B cell (primary cell): ENCODE measurements around the gene MAPKAPK3. TPM values are rescaled to one million over a fixed set of nuclear protein-coding genes. Genes with fewer than 3 reads are reported as not detected.

ENCODE experiments used
- ATAC-seq: fragments of 200-7000 bp; cut with Tn5 transposase; one replicate; pipeline ENCODE4 v1.10.0; 2021; ENCODE audit warnings: low read depth, mild to moderate bottlenecking, moderate number of reproducible peaks, moderate library complexity
- CTCF ChIA-PET: fragments of 350-600 bp; sonication (Branson Sonifier 250); formaldehyde crosslinking; loops from one replicate; lab custom pipeline; 2021; ENCODE audit warnings: antibody characterized with exemption, inconsistent platforms; lab: Charles Lee
- POLR2A ChIA-PET: fragments of 350-600 bp; sonication (Branson Sonifier 250); formaldehyde crosslinking; loops from one replicate; lab custom pipeline; 2021; ENCODE audit warnings: antibody characterized with exemption; lab: Charles Lee
- DNase-seq: peaks from one replicate; pipeline ENCODE4 v3.0.0; 2013
- H2AFZ ChIP-seq: 2 replicates; pipeline ENCODE4 v1.6.1; 2012; ENCODE audit warnings: mild to moderate bottlenecking, low read depth, low read length; ENCODE audit not compliant: insufficient read depth, poor library complexity, severe bottlenecking
- H3K27ac ChIP-seq, 2 donors: 1 replicate in 1 of 2; 2 replicates in 1 of 2; pipeline ENCODE4 v1.5.1; 2012 to 2013; ENCODE audit warnings: low read length in 2 of 2, mild to moderate bottlenecking in 2 of 2, moderate library complexity in 1 of 2
- H3K27me3 ChIP-seq, 4 experiments: fragments of 200-600 bp in 1 of 4; sonication (generic) in 1 of 4; replicated peaks in 1 of 4; 1 replicate in 2 of 4; 2 replicates in 2 of 4; pipeline versions ENCODE4 v1.6.1 to v1.7.0; 2013 to 2016; ENCODE audit warnings: low read length in 3 of 4, mild to moderate bottlenecking in 2 of 4, mixed read lengths in 1 of 4, moderate library complexity in 1 of 4; ENCODE audit not compliant: insufficient read depth in 4 of 4, control insufficient read depth in 3 of 4; ENCODE audit errors: control extremely low read depth in 1 of 4
- H3K36me3 ChIP-seq, 2 experiments: replicated peaks in 1 of 2; 1 replicate in 1 of 2; 2 replicates in 1 of 2; pipeline versions ENCODE4 v1.6.1 to v1.7.1; 2013; ENCODE audit warnings: low read length in 1 of 2; ENCODE audit not compliant: insufficient read depth in 2 of 2, control insufficient read depth in 1 of 2; ENCODE audit errors: control extremely low read depth in 1 of 2, extremely low read depth in 1 of 2
- H3K4me1 ChIP-seq, 2 donors: fragments of 200-600 bp in 1 of 2; sonication (generic) in 1 of 2; 1 replicate in 1 of 2; 2 replicates in 1 of 2; pipeline versions ENCODE4 v1.5.1 to v1.6.1; 2013 to 2017; ENCODE audit warnings: low read length in 2 of 2; ENCODE audit not compliant: control insufficient read depth in 2 of 2, insufficient read depth in 2 of 2
- H3K4me2 ChIP-seq: replicated peaks from 2 replicates; pipeline ENCODE3; 2012; ENCODE audit warnings: mild to moderate bottlenecking, low read depth, low read length; ENCODE audit not compliant: poor library complexity, severe bottlenecking
- H3K4me3 ChIP-seq, 5 experiments: fragments of 200-600 bp in 1 of 5; sonication (generic) in 1 of 5; 1 replicate in 3 of 5; 2 replicates in 2 of 5; pipeline versions ENCODE4 v1.5.1 to v1.7.0; 2011 to 2016; ENCODE audit warnings: low read length in 4 of 5, mild to moderate bottlenecking in 4 of 5, low read depth in 2 of 5, control low read depth in 1 of 5, moderate library complexity in 1 of 5; ENCODE audit not compliant: insufficient read depth in 1 of 5; ENCODE audit errors: control extremely low read depth in 1 of 5, extremely low read depth in 1 of 5
- H3K79me2 ChIP-seq: fragments of 200-600 bp; sonication (generic); one replicate; pipeline ENCODE4 v1.6.0; 2016; ENCODE audit warnings: low read length; ENCODE audit not compliant: control insufficient read depth, insufficient read depth
- H3K9ac ChIP-seq: fragments of 200-600 bp; sonication (generic); 2 replicates; pipeline ENCODE4 v1.6.1; 2017; ENCODE audit warnings: mild to moderate bottlenecking, low read length, moderate library complexity
- H3K9me3 ChIP-seq, 3 donors: one replicate each; pipeline versions ENCODE4 v1.6.1 to v1.7.1; 2013; ENCODE audit warnings: low read length in 2 of 3; ENCODE audit not compliant: control insufficient read depth in 2 of 3, insufficient read depth in 1 of 3; ENCODE audit errors: control extremely low read depth in 1 of 3
- H4K20me1 ChIP-seq: 2 replicates; pipeline ENCODE4 v1.6.0; 2012; ENCODE audit warnings: mild to moderate bottlenecking, low read length; ENCODE audit not compliant: insufficient read depth, control insufficient read depth, poor library complexity, severe bottlenecking
- H3K27ac Mint-ChIP-seq: one replicate; pipeline ENCODE4 v1.8.0; 2021; ENCODE audit warnings: mixed read lengths
- H3K27me3 Mint-ChIP-seq: one replicate; pipeline ENCODE4 v1.8.0; 2021; ENCODE audit warnings: mixed read lengths
- H3K4me1 Mint-ChIP-seq: one replicate; pipeline ENCODE4 v1.8.0; 2021; ENCODE audit warnings: mixed read lengths
- H3K4me3 Mint-ChIP-seq: one replicate; pipeline ENCODE4 v1.8.0; 2021; ENCODE audit warnings: mixed read lengths
- H3K9me3 Mint-ChIP-seq: one replicate; pipeline ENCODE4 v1.8.0; 2022; ENCODE audit warnings: mixed read lengths; ENCODE audit not compliant: insufficient read depth
- CTCF ChIP-seq: fragments of 200-600 bp; IDR thresholded peaks from one replicate; pipeline ENCODE4 v1.8.0; 2022; ENCODE audit warnings: antibody characterized with exemption, mild to moderate bottlenecking
- EZH2 ChIP-seq: IDR thresholded peaks from 2 replicates; pipeline ENCODE4 v1.6.1; 2012; ENCODE audit warnings: borderline replicate concordance, low read depth, mild to moderate bottlenecking, moderate library complexity, low read length; ENCODE audit not compliant: insufficient read depth, poor library complexity, severe bottlenecking
- WGBS: methylation state at CpG from one replicate; pipeline ENCODE4 v1.1.5; 2013; ENCODE audit warnings: missing lambda C conversion rate; ENCODE audit not compliant: insufficient coverage; 5-methylcytosine and 5-hydroxymethylcytosine counted together
- intact Hi-C: fragments of 100-400 bp; cut with micrococcal nuclease; formaldehyde crosslinking; loops from one replicate; pipeline ENCODE4 v1.10.0; 2022
- polyA plus RNA-seq: library from polyadenylated mRNA; depleted of rRNA; stranded (reverse); fragments of >200 nt; gene quantifications from 2 replicates; pipeline ENCODE4 v1.2.3, GENCODE V29; 2012
- total RNA-seq, 2 donors: library from RNA; stranded (reverse); fragments of 120-200 nt in 1 of 2; gene quantifications; 1 replicate in 1 of 2; 2 replicates in 1 of 2; pipeline versions ENCODE4 v1.2.3 to v1.2.4, GENCODE V29; 2013 to 2022

Gene MAPKAPK3
- total and polyA plus RNA-seq, 2 donors (not counting 1 experiment from before 2014, with no cell fraction given): 17.8 to 18.8 TPM

- CTCF ChIA-PET: interaction anchor here (1.1 kb wide), 1 partner anchor 19 kb away, joined by 3 read pairs; the partner anchor contains the start of gene CISH
- peaks cover 0 to 23% of the 10 kb centered on the region in 2 donors for H3K4me1 ChIP-seq
- no peak overlapping the region for H3K4me2 ChIP-seq
- H3K9ac ChIP-seq: no peak overlapping the region
- DNase-seq (no peak), ATAC-seq (no peak)
- peaks cover 37% of the 10 kb centered on the region for H4K20me1 ChIP-seq
- Mint-ChIP-seq H3K4me1 (peaks cover 41% of the 10 kb centered on the region), H3K27ac (no peak overlapping the region), H3K27me3 (no peaks in the 10 kb centered on the region), H3K4me3 (no peak overlapping the region), H3K9me3 (no peaks in the 10 kb centered on the region)
- 95% methylated on average over 6 of the region's 6 CpGs for WGBS
- H3K27me3 ChIP-seq: no peaks in the 10 kb centered on the region
- no peak overlapping the region for H3K27ac ChIP-seq
- POLR2A ChIA-PET: no interaction called here
- intact Hi-C loops: no loop called here
- H3K4me3 ChIP-seq: no peak overlapping the region
- no peak for TF ChIP-seq CTCF
- no peak for TF ChIP-seq EZH2
- H3K36me3 ChIP-seq: peaks cover 0 to 3% of the 10 kb centered on the region in 2 experiments
- peaks cover 69% of the 10 kb centered on the region for H3K79me2 ChIP-seq
- no peak overlapping the region for H2AFZ ChIP-seq
- peaks cover 0 to 4% (median 0%) of the 10 kb centered on the region in 3 donors for H3K9me3 ChIP-seq
Measured at GRCh38 chr3:50630394-50630793, 13.4 kb downstream of the MAPKAPK3 start.

GRCh38 chr3:50630877-50631276, 13.9 kb downstream of the MAPKAPK3 start:
- Histone ChIP-seq H3K27ac (no peak overlapping the region), H3K9me3 (no peaks in the 10 kb centered on the region), H3K9ac (no peak overlapping the region), H3K4me1 (peaks cover 0 to 20% of the 10 kb centered on the region in 2 donors), H3K4me3 (no peak overlapping the region), H3K4me2 (no peak overlapping the region), H2AFZ (no peak overlapping the region), H3K79me2 (peaks cover 64% of the 10 kb centered on the region), H3K36me3 (peaks cover 0 to 3% of the 10 kb centered on the region in 2 experiments), H3K27me3 (no peaks in the 10 kb centered on the region), H4K20me1 (peaks cover 33% of the 10 kb centered on the region)
- Mint-ChIP-seq H3K27me3 (no peaks in the 10 kb centered on the region), H3K4me1 (peaks cover 41% of the 10 kb centered on the region), H3K4me3 (no peak overlapping the region), H3K27ac (no peak overlapping the region), H3K9me3 (no peaks in the 10 kb centered on the region)
- ATAC-seq (no peak), DNase-seq (no peak)
- ChIA-PET POLR2A (no interaction called here), CTCF (interaction anchor here (1.1 to 1.5 kb wide), 3 partner anchors 16 to 89 kb away, joined by 3 to 5 read pairs (median 3); partner anchors contain the start of gene CISH)
- WGBS: 52% methylated on average over 2 of the region's 7 CpGs
- no peak for TF ChIP-seq EZH2
- no peak for TF ChIP-seq CTCF
- intact Hi-C loops: no loop called here
